MCF 10A (cell line): ENCODE measurements around the gene PRDM8. TPM values are rescaled to one million over a fixed set of nuclear protein-coding genes. Genes with fewer than 3 reads are reported as not detected.

Experiments
- BruUV-seq: library from RNA; stranded (reverse); fragments of 400-500 nt; replicated peaks from 2 replicates; lab custom pipeline; 2021; lab: Mats Ljungman, UMichigan
- CTCF ChIA-PET: fragments of 300-600 bp; sonication (Branson Sonifier 250); formaldehyde crosslinking; extraction: SDS; loops from one replicate; lab custom pipeline; 2021; ENCODE audit warnings: antibody characterized with exemption, inconsistent platforms; lab: Yijun Ruan, JAX
- POLR2A ChIA-PET: fragments of 300-600, 350-650 bp; sonication (Branson Sonifier 250); formaldehyde crosslinking; extraction: SDS; loops from one replicate; lab custom pipeline; 2020; ENCODE audit warnings: antibody characterized with exemption, inconsistent platforms; lab: Yijun Ruan, JAX
- DNase-seq: peaks from one replicate; pipeline ENCODE4 v3.0.0-alpha.2; 2018; ENCODE audit not compliant: unreplicated experiment
- H3K27ac Mint-ChIP-seq: one replicate; pipeline ENCODE4 v1.8.0; 2022; ENCODE audit warnings: mild to moderate bottlenecking, low read depth, mixed read lengths; ENCODE audit not compliant: unreplicated experiment
- H3K27me3 Mint-ChIP-seq: one replicate; pipeline ENCODE4 v1.8.0; 2022; ENCODE audit warnings: mixed read lengths; ENCODE audit not compliant: insufficient read depth, unreplicated experiment
- H3K36me3 Mint-ChIP-seq: one replicate; pipeline ENCODE4 v1.8.0; 2022; ENCODE audit warnings: mild to moderate bottlenecking, moderate library complexity, mixed read lengths; ENCODE audit not compliant: insufficient read depth, unreplicated experiment
- H3K4me1 Mint-ChIP-seq: one replicate; pipeline ENCODE4 v1.8.0; 2022; ENCODE audit warnings: mixed read lengths; ENCODE audit not compliant: insufficient read depth, unreplicated experiment
- H3K4me3 Mint-ChIP-seq: one replicate; pipeline ENCODE4 v1.8.0; 2022; ENCODE audit warnings: mild to moderate bottlenecking, moderate library complexity, mixed read lengths; ENCODE audit not compliant: unreplicated experiment
- H3K9me3 Mint-ChIP-seq: one replicate; pipeline ENCODE4 v1.8.0; 2022; ENCODE audit warnings: mixed read lengths; ENCODE audit not compliant: unreplicated experiment
- CTCF ChIP-seq: fragments of 200-600 bp; IDR thresholded peaks from one replicate; pipeline ENCODE4 v1.8.0; 2022; ENCODE audit warnings: antibody characterized with exemption, mild to moderate bottlenecking; ENCODE audit not compliant: unreplicated experiment
- intact Hi-C: fragments of 100-400 bp; cut with micrococcal nuclease; formaldehyde crosslinking; loops from 2 replicates; pipeline ENCODE4 v1.14.1; 2022
- total RNA-seq: library from RNA; stranded (reverse); gene quantifications from 2 replicates; pipeline ENCODE4 v1.2.3, GENCODE V29; 2022

PRDM8 gene
- total RNA-seq, 1 experiment from 2014 or later, result 4.9 TPM

GRCh38 chr4:80207172-80207583, 9.9 kb downstream of the PRDM8 start:
- intact Hi-C loops, result no loop called here
- BruUV-seq, result no TSS peak
- Mint-ChIP-seq H3K9me3 (peaks cover 8% of the 10 kb centered on the region), H3K27ac (no peak overlapping the region), H3K36me3 (no peaks in the 10 kb centered on the region), H3K27me3 (no peaks in the 10 kb centered on the region), H3K4me1 (no peaks in the 10 kb centered on the region), H3K4me3 (no peak overlapping the region)
- ChIA-PET POLR2A (no interaction called here), CTCF (interaction anchor here (1.7 kb wide), 1 partner anchor 11 kb away, joined by 3 read pairs; no protein-coding TSS in a partner anchor)
- TF ChIP-seq CTCF, result no peak
- DNase-seq, result no peak

GRCh38 chr4:80207664-80208063, 10.4 kb downstream of the PRDM8 start:
- TF ChIP-seq CTCF, result no peak
- H3K27ac Mint-ChIP-seq, result no peak overlapping the region
- H3K9me3 Mint-ChIP-seq, result peaks cover 8% of the 10 kb centered on the region
- BruUV-seq, result no TSS peak
- no peaks in the 10 kb centered on the region for H3K4me1 Mint-ChIP-seq
- no peak for DNase-seq
- ChIA-PET CTCF (interaction anchor here (1.7 kb wide), 1 partner anchor 11 kb away, joined by 3 read pairs; no protein-coding TSS in a partner anchor), POLR2A (no interaction called here)
- H3K27me3 Mint-ChIP-seq, result no peaks in the 10 kb centered on the region
- H3K4me3 Mint-ChIP-seq, result no peak overlapping the region
- intact Hi-C loops, result no loop called here
- H3K36me3 Mint-ChIP-seq, result no peaks in the 10 kb centered on the region

- Mint-ChIP-seq H3K9me3 (peaks cover 8% of the 10 kb centered on the region), H3K4me3 (no peak overlapping the region), H3K36me3 (peaks cover 6% of the 10 kb centered on the region), H3K27me3 (no peaks in the 10 kb centered on the region), H3K4me1 (peaks cover 8% of the 10 kb centered on the region), H3K27ac (no peak overlapping the region)
- no TSS peak for BruUV-seq
- TF ChIP-seq CTCF, result no peak
- ChIA-PET CTCF (interaction anchor here (0.6 to 1.8 kb wide), 2 partner anchors 82 to 1269 kb away, joined by 3 to 5 read pairs; partner anchors contain the start of gene PAQR3), POLR2A (interaction anchor here (0.6 kb wide), 1 partner anchor 24 kb away, joined by 3 read pairs; no protein-coding TSS in a partner anchor)
- DNase-seq, result no peak
- intact Hi-C loops, result no loop called here
These were observed 11.5 kb downstream of the PRDM8 start for GRCh38 chr4:80208610-80209339.

DNA sequence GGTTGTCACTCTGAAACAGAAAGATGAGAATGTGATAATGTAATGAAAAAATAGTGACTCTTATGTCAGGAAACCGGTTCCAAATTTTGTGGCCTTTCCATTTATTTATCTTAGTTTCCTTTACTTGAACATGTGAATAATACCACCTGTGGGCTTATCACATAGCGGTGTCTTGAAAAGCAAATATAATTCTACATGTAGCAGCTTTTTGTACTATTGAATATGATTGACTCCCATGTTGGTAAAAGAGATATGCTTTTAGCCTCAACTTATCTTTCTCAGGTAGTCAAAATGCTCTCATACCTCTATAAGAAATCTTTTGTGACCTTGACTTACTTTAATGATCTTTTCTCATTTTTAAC, 12.0 kb downstream of the PRDM8 start:
- POLR2A ChIA-PET, result no interaction called here
- no peak for DNase-seq
- Mint-ChIP-seq H3K9me3 (peaks cover 8% of the 10 kb centered on the region), H3K4me1 (peaks cover 10% of the 10 kb centered on the region), H3K27ac (no peak overlapping the region), H3K36me3 (peaks cover 6% of the 10 kb centered on the region), H3K27me3 (no peaks in the 10 kb centered on the region), H3K4me3 (no peak overlapping the region)
- TF ChIP-seq CTCF, result no peak
- intact Hi-C loops, result no loop called here
- CTCF ChIA-PET, result interaction anchor here (0.6 to 1.8 kb wide), 3 partner anchors 83 to 1270 kb away, joined by 3 to 5 read pairs (median 3); partner anchors contain the start of gene PAQR3
- no TSS peak for BruUV-seq
